ENCODE results near the gene CDC42BPB. TPM values are rescaled to one million over a fixed set of nuclear protein-coding genes. Genes with fewer than 3 reads are reported as not detected.
A peak's percentile ranks its signal among the peaks of the same experiment; 100 is the strongest.
"Not testable (repeated sequence)": the region's sequence is repeated elsewhere in the genome, so short reads cannot be mapped to it uniquely, and the experiment has no call there.

Gene CDC42BPB
- total RNA-seq, 1 donor from 2014 or later = 99.6 TPM

DNA sequence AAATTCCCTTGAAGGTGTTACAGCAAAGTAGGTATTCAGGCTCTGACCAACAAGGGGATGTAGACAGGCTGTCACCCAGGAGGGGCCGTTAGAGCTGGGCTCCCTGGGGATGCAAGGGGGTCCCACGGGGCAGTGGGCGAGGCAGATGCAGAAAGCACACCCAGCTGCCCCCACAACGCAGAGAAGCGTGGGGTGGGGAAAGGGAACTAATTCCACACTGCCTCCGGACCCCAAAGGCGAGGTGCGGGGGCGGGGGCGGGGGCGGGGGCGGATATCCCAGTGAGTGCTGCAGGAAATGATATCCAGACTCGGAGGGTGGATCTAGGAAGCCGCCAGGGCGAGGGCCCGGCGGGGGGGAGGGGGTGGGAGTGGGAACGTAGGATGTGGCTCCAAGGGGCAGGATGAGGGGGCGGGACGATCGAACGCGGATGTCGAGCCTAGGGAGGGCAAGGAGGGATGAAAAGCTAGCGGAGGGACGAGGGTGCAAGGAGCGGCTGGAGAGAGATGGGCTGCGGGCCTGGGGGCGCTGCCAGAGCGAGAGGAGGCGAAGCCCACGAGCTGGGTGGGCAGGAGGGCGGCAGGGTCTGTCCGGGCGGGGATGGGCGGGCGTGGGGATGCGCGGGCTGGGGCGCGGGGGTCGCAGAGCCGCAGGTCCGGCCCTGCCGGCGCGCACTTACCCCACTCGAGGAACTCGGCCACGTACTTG lies 874 bp downstream of the CDC42BPB start:
- no peak for DNase-seq (ENCODE audit: low spot score)

DNA sequence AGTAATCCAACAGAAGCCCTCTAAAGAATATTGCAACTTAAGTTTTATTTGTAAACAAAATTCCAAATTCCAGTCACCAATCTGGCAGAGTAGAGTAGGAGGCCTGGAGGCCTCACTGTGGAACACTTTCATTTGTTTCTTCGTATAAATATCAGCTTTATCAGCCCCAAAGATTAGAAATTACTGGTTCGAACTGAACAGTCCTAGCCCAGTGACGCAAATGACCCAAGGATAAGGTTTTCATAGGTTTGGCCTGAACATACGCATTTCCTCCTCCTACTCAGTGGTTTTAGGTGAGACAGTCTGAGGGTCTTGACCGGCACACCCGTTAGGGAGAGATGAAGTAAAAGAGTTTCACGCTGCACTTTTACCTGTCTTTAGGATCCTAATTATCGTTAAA lies 1.7 kb downstream of the CDC42BPB start:
- DNase-seq (ENCODE audit: low spot score) = no peak

DNA sequence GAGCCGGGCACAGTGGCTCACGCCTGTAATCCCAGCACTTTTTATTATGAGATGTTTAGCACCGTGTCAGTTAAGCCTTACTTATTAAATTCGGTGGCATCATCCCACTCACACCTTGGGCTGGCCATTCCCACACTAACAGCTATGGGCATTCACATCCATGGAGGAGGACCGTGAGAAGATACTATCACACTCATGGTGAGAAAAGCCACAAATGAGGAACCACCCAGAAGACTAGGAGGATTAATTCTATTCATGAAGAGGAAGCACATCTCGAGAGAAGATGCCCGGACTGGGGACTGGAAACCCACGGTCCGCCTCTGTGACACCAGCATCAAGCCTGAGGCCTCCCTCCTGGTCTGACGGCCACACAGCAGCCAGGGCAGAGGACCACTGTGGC lies 4.9 kb downstream of the CDC42BPB start:
- DNase-seq (ENCODE audit: low spot score) = peak; percentile 28

DNA sequence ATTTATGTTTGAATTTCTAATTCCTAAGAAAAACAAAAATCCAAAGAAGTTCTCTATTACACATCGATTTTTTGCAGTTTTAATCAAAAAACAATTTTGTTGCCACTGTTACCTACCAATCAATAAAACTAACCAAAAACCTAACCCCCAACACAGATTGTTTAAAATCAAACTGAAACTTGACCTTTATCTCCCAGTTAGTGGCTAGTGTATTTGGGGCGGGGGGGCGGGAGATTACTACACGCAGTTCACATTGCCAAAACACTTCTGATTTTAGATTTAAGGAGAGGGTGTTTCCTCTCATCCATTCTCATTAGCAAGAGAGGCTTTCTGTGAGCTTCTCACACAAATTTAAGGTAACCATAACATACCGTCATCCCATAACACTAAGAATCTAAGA lies 6.4 kb downstream of the CDC42BPB start:
- DNase-seq (ENCODE audit: low spot score) = no peak

GRCh38 chr14:103047453-103047852 lies 9.9 kb downstream of the CDC42BPB start:
- not testable (repeated sequence) for DNase-seq (ENCODE audit: low spot score)

DNA sequence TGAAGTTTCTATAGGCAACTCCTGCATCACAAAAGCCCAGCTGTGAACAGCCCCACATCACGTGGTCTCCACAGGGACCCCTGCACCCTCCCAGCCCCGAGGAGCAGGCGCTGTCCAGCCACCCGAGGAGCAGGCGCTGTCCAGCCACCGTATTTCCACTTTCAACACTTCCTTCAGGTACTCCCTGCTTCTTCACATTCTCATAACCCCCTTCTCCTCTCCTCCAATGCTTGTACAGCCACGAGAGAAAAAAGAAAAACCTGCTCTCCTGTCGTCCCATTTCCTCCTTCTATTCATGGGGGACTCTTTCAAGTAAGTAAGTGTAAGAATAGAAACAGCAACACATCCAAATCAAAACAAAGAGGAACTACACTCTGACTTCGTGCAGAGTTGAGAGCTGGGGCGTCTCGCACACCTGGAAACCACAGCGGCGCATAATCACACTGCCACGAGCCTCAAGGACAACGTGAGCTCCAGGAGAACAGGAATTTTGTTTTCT lies 11.9 kb downstream of the CDC42BPB start:
- no peak for DNase-seq (ENCODE audit: low spot score)

DNA sequence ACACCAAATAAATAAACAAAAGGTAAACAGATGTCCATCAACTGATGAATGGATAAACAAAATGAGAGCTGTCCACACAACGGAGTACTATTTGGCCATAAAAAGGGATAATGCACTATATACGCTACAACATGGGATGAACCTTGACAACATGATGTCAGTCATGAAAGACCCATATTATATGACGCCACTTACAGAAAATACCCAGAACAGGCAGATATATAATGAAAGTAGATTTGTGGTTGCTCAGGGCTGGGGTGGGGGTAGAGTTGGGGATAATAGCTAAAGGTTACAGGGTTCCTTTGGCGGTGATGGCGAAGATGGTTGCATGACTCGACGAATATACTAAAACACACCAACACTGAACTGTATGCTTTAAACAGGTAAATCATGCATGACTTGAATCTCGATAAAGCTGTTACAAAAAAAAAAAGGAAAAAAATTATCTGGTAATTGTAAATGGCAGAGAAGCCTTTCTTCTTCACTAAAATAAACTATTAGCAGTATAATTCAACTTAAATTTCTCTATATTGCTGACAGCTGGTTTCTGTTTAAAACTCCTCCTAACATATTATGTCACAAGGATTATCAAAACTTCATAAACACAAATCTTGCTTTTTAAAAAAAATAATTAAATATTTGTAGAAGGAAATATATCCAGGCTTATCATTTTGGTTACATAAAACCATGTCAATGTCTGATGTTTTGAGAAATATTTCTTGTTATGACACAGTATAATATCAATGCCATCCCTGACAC lies 13.9 kb downstream of the CDC42BPB start:
- no peak for DNase-seq (ENCODE audit: low spot score)

- no peak for DNase-seq (ENCODE audit: low spot score)
These were observed 15.9 kb downstream of the CDC42BPB start for GRCh38 chr14:103041464-103041863.

GRCh38 chr14:103033681-103034096 lies 23.7 kb downstream of the CDC42BPB start:
- no peak for DNase-seq (ENCODE audit: low spot score)

- DNase-seq (ENCODE audit: low spot score) = no peak
These were observed 25.4 kb downstream of the CDC42BPB start for GRCh38 chr14:103031956-103032355.

DNA sequence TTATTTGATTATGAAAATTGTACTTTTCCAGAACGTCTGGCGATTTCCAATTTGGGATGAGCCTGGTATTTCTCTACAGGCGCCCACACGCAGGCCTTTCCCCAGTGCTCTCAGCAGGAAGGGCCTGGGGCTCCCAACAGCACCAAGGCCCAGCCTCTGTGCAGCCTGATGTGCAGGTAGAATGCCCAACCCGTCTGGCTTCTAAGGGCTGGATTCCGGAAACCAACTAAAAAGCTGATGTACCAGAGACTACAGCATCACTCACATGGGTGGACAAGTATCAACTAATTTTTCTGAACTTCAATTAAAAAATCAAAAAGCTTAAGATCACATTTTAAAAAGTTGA lies 25.8 kb downstream of the CDC42BPB start:
- DNase-seq (ENCODE audit: low spot score) = no peak

DNA sequence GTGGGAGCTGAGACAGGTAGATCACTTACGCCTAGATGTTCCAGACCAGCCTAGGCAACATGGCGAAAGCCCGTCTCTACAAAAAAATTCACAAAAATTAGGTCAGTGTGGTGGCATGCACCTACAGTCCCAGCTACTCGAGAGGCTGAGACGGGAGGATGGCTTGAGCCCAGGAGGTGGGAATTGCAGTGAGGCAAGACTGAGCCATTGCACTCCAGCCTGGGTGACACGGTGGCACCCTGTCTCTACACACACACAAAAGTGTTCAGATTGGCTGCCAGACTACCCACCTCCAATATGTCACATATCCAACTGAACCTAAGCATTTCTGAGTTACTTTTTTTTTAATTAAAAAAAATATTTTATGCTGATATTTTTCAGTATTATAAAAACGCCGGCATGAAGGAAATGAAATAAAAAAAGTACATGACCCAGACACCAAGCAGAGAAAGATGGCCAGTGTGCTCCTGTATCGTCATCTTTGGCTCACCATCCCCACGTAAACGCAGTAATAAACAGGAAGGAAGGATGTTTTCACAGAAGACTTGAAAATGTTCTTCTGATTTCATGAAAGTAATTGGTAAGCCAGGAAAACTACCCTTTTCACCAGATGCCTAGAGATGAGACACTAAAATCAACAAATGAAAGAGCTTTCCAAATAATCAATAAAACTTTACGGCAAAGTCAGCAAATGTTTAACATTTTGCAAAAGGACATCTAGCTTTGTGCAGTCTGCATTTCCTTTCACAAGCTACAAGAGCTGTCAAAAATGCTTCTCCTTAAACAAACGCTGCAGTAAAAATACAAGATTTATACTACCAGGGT lies 26.4 kb downstream of the CDC42BPB start:
- DNase-seq (ENCODE audit: low spot score) = no peak

DNA sequence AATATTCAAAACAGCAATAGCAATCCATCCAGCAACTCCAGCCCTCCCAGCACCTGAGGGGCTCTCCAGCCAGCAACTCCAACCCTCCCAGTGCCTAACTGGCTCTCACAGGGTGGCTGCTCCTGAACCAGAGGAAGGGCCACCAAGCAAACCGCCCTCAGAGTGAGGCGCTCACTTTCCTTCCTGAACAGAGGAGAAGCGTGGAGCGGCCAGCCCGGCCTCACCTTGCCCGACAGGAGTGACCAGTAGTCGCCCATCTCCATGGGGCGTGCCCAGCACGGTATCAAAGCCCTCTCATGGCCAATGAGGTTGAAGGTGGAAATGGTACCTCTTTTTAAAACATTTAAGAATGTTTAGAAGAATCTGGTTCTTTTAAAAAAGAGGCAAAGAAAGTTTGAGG lies 27.4 kb downstream of the CDC42BPB start:
- DNase-seq (ENCODE audit: low spot score) = no peak

GRCh38 chr14:103028772-103029171 lies 28.6 kb downstream of the CDC42BPB start:
- DNase-seq (ENCODE audit: low spot score) = no peak

DNA sequence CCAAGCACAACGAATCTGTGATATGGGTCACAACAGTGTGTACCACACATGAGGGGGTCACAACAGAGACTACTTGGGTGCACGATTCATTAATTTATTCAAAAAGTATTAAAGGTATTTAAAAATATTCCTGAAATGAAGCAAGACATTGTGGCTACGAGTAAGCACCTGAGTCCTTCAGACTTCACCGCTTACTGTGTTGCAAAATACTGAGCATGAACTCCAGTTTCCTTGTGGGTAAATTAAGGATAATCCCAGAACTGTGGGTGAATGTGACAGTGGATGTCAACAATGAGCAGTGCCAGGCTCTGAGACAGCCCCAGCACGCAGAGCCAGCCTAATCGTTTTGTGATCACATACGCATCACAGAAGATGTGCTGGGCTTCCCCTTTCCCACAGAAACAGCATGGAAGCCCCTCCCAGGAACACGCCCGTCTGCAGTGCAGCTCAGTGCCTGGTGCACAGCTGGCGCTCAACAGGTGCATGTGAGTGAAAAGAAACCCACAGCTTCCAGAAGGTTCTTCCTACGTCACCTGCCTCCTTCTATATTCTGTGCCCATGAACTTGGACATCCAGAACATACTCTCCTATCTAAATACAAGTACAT lies 29.1 kb downstream of the CDC42BPB start:
- no peak for DNase-seq (ENCODE audit: low spot score)

DNA sequence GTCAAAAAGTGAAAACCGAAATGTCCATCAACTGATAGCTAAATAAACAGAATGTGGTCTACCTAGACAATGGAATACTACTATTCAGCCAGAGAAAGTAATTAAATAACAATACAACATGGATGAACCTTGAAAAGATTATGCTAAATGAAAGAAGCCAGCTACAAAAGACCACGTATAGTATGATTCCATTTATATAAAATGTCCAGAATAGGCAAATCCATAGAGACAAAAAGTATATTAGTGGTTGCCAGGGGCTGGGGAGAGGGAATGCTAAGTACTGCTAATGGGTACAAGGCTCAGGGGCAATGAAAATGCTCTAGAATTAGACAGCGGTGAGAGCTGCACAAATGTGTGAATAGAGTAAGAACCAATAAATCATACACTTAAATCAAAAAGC lies 29.9 kb downstream of the CDC42BPB start:
- no peak for DNase-seq (ENCODE audit: low spot score)

DNA sequence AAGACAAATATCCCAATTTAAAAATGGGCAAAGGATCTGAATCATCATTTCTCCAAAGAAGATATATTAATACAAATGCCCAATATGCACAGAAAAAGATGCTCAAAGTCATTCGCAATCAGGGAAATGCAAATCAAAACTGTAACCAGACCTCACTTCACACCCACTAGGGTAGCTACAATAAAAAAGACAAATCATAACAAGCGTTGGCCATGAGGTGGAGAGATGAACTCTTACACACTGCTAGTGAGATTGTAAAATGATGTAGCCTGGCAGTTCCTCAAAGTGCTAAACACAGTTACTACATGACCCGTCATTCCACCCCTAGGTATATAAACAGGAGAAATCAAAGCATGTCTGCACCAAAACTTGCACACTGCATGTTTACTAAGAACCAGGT lies 30.4 kb downstream of the CDC42BPB start:
- DNase-seq (ENCODE audit: low spot score) = no peak

DNA sequence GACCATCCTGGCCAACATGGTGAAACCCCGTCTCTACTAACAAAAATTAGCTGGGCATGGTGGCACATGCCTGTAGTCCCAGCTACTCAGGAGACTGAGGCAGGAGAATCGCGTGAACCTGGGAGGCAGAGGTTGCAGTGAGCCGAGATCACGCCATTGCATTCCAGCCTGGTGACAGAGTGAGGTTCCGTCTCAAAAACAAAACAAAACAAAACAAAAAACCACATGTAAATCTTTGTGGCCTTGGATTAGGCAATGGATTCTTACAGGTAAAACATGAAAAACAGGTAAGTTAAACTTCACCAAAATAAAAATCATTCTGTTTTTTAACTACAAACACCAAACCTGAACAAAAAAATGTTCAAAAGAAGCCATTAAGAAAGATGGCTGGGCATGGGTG lies 31.2 kb downstream of the CDC42BPB start:
- not testable (repeated sequence) for DNase-seq (ENCODE audit: low spot score)

GRCh38 chr14:103023881-103024473 lies 33.4 kb downstream of the CDC42BPB start:
- DNase-seq (ENCODE audit: low spot score) = no peak

DNA sequence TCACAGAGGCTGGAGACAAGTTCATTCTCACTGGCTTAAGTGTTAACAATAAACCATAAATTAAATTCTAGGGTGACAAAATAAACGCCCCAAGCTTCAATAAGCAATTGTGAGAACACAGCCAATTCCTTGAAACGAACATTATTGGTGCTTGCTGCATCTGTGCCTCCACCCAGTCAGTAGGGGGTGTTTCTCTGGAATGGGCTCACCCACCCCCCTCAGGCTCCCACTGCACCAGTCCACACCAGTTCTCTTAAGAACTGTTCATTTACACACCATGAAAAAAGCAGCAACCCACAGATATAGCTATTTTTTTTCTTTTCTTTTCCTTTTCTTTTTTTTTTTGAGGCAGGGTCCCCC lies 34.7 kb downstream of the CDC42BPB start:
- DNase-seq (ENCODE audit: low spot score) = no peak

DNA sequence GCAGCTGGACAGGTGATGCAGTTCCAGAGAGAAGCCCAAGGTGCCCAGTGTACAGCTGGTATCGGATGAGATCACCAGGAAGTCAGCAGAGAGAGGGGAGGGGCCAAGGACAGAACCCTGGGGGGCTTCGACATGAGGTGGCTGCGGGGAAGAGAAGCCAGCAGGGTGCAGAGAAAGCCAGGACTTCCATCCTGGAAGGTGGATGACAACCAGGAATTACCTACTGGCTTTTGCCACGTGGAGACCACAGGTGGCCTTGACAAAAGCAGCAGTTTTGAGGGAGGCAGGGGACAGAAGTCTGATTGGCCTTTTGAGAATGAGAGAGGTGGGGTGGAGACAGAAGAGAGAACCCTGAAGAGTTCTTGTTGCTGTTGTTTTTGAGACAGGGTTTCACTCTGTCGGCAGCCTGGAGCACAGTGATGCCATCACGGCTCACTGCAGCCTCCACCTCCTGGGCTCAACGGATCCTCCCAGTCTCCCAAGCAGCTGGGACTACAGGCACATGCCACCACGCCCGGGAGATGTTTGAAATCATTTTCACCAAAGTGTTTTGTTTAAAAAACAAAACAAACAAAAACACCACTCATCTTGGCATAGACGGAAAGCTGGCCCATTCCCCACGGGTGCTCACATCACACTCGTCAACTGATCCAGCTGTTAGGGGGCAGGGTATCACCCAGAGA lies 35.2 kb downstream of the CDC42BPB start:
- no peak for DNase-seq (ENCODE audit: low spot score)
